Measurements from ENCODE around the gene TPSB2. TPM values are rescaled to one million over a fixed set of nuclear protein-coding genes. Genes with fewer than 3 reads are reported as not detected.

Gene TPSB2
- total RNA-seq, 1 experiment from 2014 or later = not detected

GRCh38 chr16:1263591-1264344 lies 33.8 kb upstream of the TPSB2 start:
- Histone ChIP-seq H4K20me1 (ENCODE audit: insufficient read depth) (no peaks in the 10 kb centered on the region), H3K4me3 (no peak overlapping the region), H3K9me2 (ENCODE audit: insufficient read depth) (no peaks in the 10 kb centered on the region), H3K27ac (no peak overlapping the region), H3K79me2 (ENCODE audit: low read depth) (no peaks in the 10 kb centered on the region), H2AFZ (no peak overlapping the region), H3F3A (ENCODE audit: insufficient read depth, low read depth) (0 out of 2 replicates have a peak, but pooled peaks cover 5% of the 10 kb centered on the region), H3K4me2 (no peak overlapping the region), H3K9me3 (ENCODE audit: insufficient read depth, low read depth) (no peaks in the 10 kb centered on the region), H3K4me1 (replicated peaks; ENCODE audit: insufficient read depth) (no peaks in the 10 kb centered on the region; the same call in 1 of the 2 replicates), H3K36me3 (ENCODE audit: low read depth) (no peaks in the 10 kb centered on the region), H3K27me3 (ENCODE audit: insufficient read depth, low read depth) (peaks cover 73% of the 10 kb centered on the region)
- TF ChIP-seq EZH2 (IDR thresholded peaks at IDR 0.05; ENCODE audit: low read depth) (no peak), CTCF (conservative IDR thresholded peaks at IDR 0.05) (no peak)
- BruUV-seq (replicated peaks) = no TSS peak
- no peak for DNase-seq
- ChIA-PET CTCF (no interaction called here), POLR2A (ENCODE audit: unreplicated experiment) (no interaction called here)
- intact Hi-C loops (cut with micrococcal nuclease; ENCODE audit: unreplicated experiment) = no loop called here

- 0 out of 2 replicates have a peak, but pooled peaks cover 5% of the 10 kb centered on the region for H3F3A ChIP-seq (ENCODE audit: insufficient read depth, low read depth)
- no peak for DNase-seq
- ChIA-PET CTCF (interaction anchor here (0.6 kb wide), 1 partner anchor 413 kb away, joined by 3 read pairs; no protein-coding TSS in a partner anchor), POLR2A (ENCODE audit: unreplicated experiment) (no interaction called here)
- no peak overlapping the region for H3K4me2 ChIP-seq
- no TSS peak for BruUV-seq (replicated peaks)
- no peaks in the 10 kb centered on the region for H3K9me3 ChIP-seq (ENCODE audit: insufficient read depth, low read depth)
- H3K27me3 ChIP-seq (ENCODE audit: insufficient read depth, low read depth) = peaks cover 73% of the 10 kb centered on the region
- H3K79me2 ChIP-seq (ENCODE audit: low read depth) = no peaks in the 10 kb centered on the region
- no peaks in the 10 kb centered on the region for H4K20me1 ChIP-seq (ENCODE audit: insufficient read depth)
- no peak overlapping the region for H2AFZ ChIP-seq
- intact Hi-C loops (cut with micrococcal nuclease; ENCODE audit: unreplicated experiment) = no loop called here
- no peak for TF ChIP-seq EZH2 (IDR thresholded peaks at IDR 0.05; ENCODE audit: low read depth)
- no peak for TF ChIP-seq CTCF (conservative IDR thresholded peaks at IDR 0.05)
- H3K36me3 ChIP-seq (ENCODE audit: low read depth) = no peaks in the 10 kb centered on the region
- H3K4me3 ChIP-seq = no peak overlapping the region
- no peaks in the 10 kb centered on the region; the same call in 1 of the 2 replicates for H3K4me1 ChIP-seq (replicated peaks; ENCODE audit: insufficient read depth)
- H3K27ac ChIP-seq = no peak overlapping the region
- no peaks in the 10 kb centered on the region for H3K9me2 ChIP-seq (ENCODE audit: insufficient read depth)
These were observed 32.9 kb upstream of the TPSB2 start for GRCh38 chr16:1262846-1263221.

GRCh38 chr16:1262210-1262845 lies 32.3 kb upstream of the TPSB2 start:
- Histone ChIP-seq H3K4me3 (no peak overlapping the region), H2AFZ (no peak overlapping the region), H3K4me1 (replicated peaks; ENCODE audit: insufficient read depth) (no peaks in the 10 kb centered on the region; the same call in 1 of the 2 replicates), H3K36me3 (ENCODE audit: low read depth) (no peaks in the 10 kb centered on the region), H3K27me3 (ENCODE audit: insufficient read depth, low read depth) (peaks cover 72% of the 10 kb centered on the region), H3K9me3 (ENCODE audit: insufficient read depth, low read depth) (no peaks in the 10 kb centered on the region), H4K20me1 (ENCODE audit: insufficient read depth) (no peaks in the 10 kb centered on the region), H3K4me2 (no peak overlapping the region), H3K9me2 (ENCODE audit: insufficient read depth) (no peaks in the 10 kb centered on the region), H3K27ac (no peak overlapping the region), H3F3A (ENCODE audit: insufficient read depth, low read depth) (0 out of 2 replicates have a peak, but pooled peaks cover 5% of the 10 kb centered on the region), H3K79me2 (ENCODE audit: low read depth) (no peaks in the 10 kb centered on the region)
- BruUV-seq (replicated peaks) = no TSS peak
- TF ChIP-seq EZH2 (IDR thresholded peaks at IDR 0.05; ENCODE audit: low read depth) (no peak), CTCF (conservative IDR thresholded peaks at IDR 0.05) (no peak)
- ChIA-PET CTCF (no interaction called here), POLR2A (ENCODE audit: unreplicated experiment) (no interaction called here)
- no peak for DNase-seq
- intact Hi-C loops (cut with micrococcal nuclease; ENCODE audit: unreplicated experiment) = no loop called here
